NCI-H2029 treated with DMSO at 0.1 percent for 48 hours (cell line): ENCODE data around the gene IGFBP4.
A peak's percentile ranks its signal among the peaks of the same experiment; 100 is the strongest.

Experiments used
- DNase-seq: peaks from one replicate; lab custom pipeline; 2025; lab: John Stamatoyannopoulos, UW

The IGFBP4 gene

GRCh38 chr17:40432864-40433528, 10.3 kb upstream of the IGFBP4 start:
- no peak for DNase-seq

- DNase-seq, result no peak
Observed at GRCh38 chr17:40433551-40434415, 9.5 kb upstream of the IGFBP4 start.

- DNase-seq, result no peak
Observed at GRCh38 chr17:40436636-40437035, 6.6 kb upstream of the IGFBP4 start.

- no peak for DNase-seq
Observed at GRCh38 chr17:40437095-40437732, 6.0 kb upstream of the IGFBP4 start.

GRCh38 chr17:40440166-40440565, 3.1 kb upstream of the IGFBP4 start:
- no peak for DNase-seq

- no peak for DNase-seq
Observed at GRCh38 chr17:40442392-40443195, 656 bp upstream of the IGFBP4 start.

- no peak for DNase-seq
Observed at GRCh38 chr17:40443988-40444899, 994 bp downstream of the IGFBP4 start.

- no peak for DNase-seq
Observed at GRCh38 chr17:40445751-40446468, 2.7 kb downstream of the IGFBP4 start.

- DNase-seq, result no peak
Observed at GRCh38 chr17:40447148-40447644, 3.9 kb downstream of the IGFBP4 start.

- DNase-seq, result no peak
Observed at GRCh38 chr17:40447806-40448205, 4.6 kb downstream of the IGFBP4 start.

GRCh38 chr17:40448213-40448638, 5.0 kb downstream of the IGFBP4 start:
- no peak for DNase-seq

GRCh38 chr17:40448639-40449261, 5.5 kb downstream of the IGFBP4 start:
- DNase-seq, result no peak

GRCh38 chr17:40450175-40450574, 6.9 kb downstream of the IGFBP4 start:
- DNase-seq, result peak; percentile 24

- peak; percentile 66 for DNase-seq
Observed at GRCh38 chr17:40451420-40451819, 8.2 kb downstream of the IGFBP4 start.

GRCh38 chr17:40452216-40452787, 9.1 kb downstream of the IGFBP4 start:
- no peak for DNase-seq

GRCh38 chr17:40452921-40453378, 9.7 kb downstream of the IGFBP4 start:
- DNase-seq, result no peak

- no peak for DNase-seq
Observed at GRCh38 chr17:40453881-40454612, 10.8 kb downstream of the IGFBP4 start.

GRCh38 chr17:40454613-40454995, 11.4 kb downstream of the IGFBP4 start:
- DNase-seq, result no peak
